Esophagus squamous epithelium (tissue), 4 donors: ENCODE measurements around the gene CAPN12.
"Not testable (repeated sequence)": the region's sequence is repeated elsewhere in the genome, so short reads cannot be mapped to it uniquely, and the experiment has no call there.

Source experiments
- CTCF ChIP-seq, 6 experiments: fragments of 450-650 bp in 4 of 6; fragments of 200-600 bp in 2 of 6; sonication (generic) in 2 of 6; IDR thresholded peaks; one replicate each; pipeline ENCODE4 v1.5.1; 2016 to 2019; ENCODE audit warnings: antibody characterized with exemption in 6 of 6, mild to moderate bottlenecking in 4 of 6, moderate library complexity in 4 of 6
- POLR2A ChIP-seq, 4 donors: fragments of 450-650 bp; IDR thresholded peaks; one replicate each; pipeline ENCODE4 v1.6.1; 2017; ENCODE audit warnings: antibody characterized with exemption in 4 of 4, mild to moderate bottlenecking in 4 of 4, moderate library complexity in 3 of 4

GRCh38 chr19:38753783-38754182 is 9.5 kb upstream of the CAPN12 start:
- not testable (repeated sequence) for TF ChIP-seq POLR2A, CTCF (IDR thresholded peaks at IDR 0.05)
